Stimulated activated effector memory CD8-positive, alpha-beta T cell treated with anti-CD3 and anti-CD28 coated beads, Interleukin-12 subunit alpha, Interleukin-12 subunit beta, amount 100 ng/mL, for 72 hours (primary cell): ENCODE results near the gene PTPN5.
A peak's percentile ranks its signal among the peaks of the same experiment; 100 is the strongest.
"Not testable (repeated sequence)": the region's sequence is repeated elsewhere in the genome, so short reads cannot be mapped to it uniquely, and the experiment has no call there.

Experiments used
- ATAC-seq: fragments of 150-1000 bp; cut with Tn5 transposase; 2 replicates; pipeline ENCODE4 v1.10.0; 2021
- DNase-seq, 2 donors: peaks; one replicate each; pipeline ENCODE4 v3.0.0; 2021 to 2022; ENCODE audit warnings: low spot score in 2 of 2
- H3K27ac Mint-ChIP-seq: one replicate; pipeline ENCODE4 v1.8.0; 2022; ENCODE audit warnings: mild to moderate bottlenecking, mixed read lengths
- H3K36me3 Mint-ChIP-seq: one replicate; pipeline ENCODE4 v1.8.0; 2022; ENCODE audit warnings: mild to moderate bottlenecking, mixed read lengths
- H3K4me1 Mint-ChIP-seq: one replicate; pipeline ENCODE4 v1.8.0; 2022; ENCODE audit warnings: mixed read lengths
- H3K4me3 Mint-ChIP-seq: one replicate; pipeline ENCODE4 v1.8.0; 2022; ENCODE audit warnings: mild to moderate bottlenecking, mixed read lengths
- H3K9me3 Mint-ChIP-seq: one replicate; pipeline ENCODE4 v1.8.0; 2022; ENCODE audit warnings: mixed read lengths

Gene PTPN5

DNA sequence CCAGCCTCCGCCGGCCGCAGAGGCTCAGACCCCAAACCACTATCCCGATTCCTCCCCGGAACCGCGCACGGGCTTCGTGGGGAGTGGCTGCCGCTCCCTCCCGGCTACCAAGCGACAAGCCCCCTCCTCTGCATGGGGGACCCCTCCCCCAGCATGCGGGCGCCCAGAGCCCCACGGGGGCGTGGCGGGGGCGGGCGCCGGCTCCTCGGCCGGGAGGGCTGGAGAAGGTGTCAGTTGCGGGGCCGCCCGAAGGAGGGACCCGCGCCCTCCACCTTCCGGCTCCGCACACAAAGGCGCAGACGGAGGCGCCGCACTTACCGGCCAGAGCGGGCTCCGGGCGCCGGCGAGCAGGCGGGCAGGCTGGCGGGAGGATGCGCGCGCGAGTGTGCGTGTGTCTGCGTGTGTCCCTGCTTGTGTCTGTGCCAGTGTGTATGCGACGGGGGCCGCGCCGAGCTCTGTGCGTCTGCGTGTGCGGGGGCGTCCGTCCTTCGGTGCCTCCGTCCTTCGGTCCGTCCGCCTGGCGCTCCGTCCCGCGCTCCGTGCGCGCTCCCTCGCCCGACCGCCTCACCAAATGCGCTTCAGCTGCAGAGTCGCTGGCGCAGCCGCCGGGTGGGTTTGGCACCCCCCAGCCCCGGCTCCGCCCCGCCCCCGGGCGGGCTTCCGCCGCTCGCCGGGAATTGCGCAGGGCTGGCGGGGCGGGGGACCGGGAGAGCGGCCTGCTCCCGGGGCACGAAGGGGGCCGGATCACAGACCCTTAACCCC, at the start of gene PTPN5:
PTPN5 (minus strand) TSS at position 592 of the 762 bp plus-strand sequence. CDS start 19,840 bp downstream, outside the sequence.
- ATAC-seq (no peak), DNase-seq (peak in 1 of 2 donors; percentile 47)
- no peak within 1 kb of the TSS for H3K27ac Mint-ChIP-seq
- peaks cover 5% of the 10 kb centered on the region for H3K36me3 Mint-ChIP-seq
- H3K9me3 Mint-ChIP-seq, result no peaks in the 10 kb centered on the region
- H3K4me1 Mint-ChIP-seq, result peaks cover 6% of the 10 kb centered on the region
- H3K4me3 Mint-ChIP-seq, result peak within 1 kb of the TSS; percentile 13

DNA sequence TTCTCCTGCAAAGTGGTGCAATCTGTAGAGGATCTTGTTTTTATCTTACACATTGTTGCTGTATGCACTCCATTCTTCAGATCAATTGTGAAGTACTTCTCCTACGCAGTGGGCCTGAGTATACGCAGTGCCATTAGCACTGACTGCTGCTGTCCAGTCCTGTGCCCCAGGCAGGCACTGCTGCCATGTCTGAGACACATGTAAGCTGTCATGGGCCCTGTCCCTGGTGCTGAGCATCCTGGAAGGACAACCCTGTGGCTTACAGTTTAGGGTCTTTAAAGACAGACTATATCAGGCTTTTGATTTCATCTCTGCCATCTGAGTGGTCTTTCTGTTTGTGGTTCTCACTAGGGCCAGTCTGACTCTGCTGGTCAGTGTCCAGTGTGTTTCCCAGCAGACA, 44.8 kb upstream of the PTPN5 start:
- H3K9me3 Mint-ChIP-seq, result peaks cover 12% of the 10 kb centered on the region
- no peak for ATAC-seq
- H3K27ac Mint-ChIP-seq, result no peak overlapping the region

DNA sequence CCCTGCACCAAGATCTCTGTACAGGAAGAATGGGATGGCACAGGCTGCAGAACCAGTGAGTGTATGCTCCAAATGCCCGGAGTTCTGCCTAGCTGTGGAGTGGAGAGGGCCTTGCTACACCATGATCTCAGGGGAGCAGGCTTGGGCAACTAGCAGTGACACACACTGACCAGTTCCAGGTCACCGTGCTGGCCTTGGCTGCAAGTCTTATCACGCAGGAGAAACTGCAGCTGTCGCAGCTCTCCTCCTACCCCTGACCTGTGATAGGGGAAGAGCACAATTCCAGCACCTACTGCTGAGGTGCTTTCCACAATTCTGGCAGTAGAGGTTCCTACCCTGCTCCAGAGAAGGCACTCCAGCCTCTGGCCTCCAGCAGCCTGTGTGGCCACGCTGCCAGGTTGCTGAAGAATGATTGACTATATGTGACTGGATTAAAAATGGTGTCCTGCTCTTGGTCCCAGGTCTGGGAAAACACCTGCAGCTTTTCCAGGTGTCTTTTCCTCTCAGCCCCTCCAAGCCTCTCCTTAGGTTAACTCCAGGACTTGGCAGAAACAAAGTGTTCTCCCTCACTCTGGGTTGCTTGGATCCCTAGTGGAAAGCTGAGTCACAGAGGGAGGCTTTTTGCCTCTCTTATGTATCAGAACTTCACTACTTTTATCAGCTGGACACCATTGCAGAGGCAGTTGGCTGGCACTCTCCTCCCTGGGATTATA, 43.3 kb upstream of the PTPN5 start:
- DNase-seq (no peak), ATAC-seq (no peak)
- no peaks in the 10 kb centered on the region for H3K4me1 Mint-ChIP-seq
- peaks cover 5% of the 10 kb centered on the region for H3K9me3 Mint-ChIP-seq
- no peak overlapping the region for H3K27ac Mint-ChIP-seq
- H3K36me3 Mint-ChIP-seq, result no peaks in the 10 kb centered on the region
- H3K4me3 Mint-ChIP-seq, result no peak overlapping the region

More for the DNA sequence above, 44.8 kb upstream of the PTPN5 start:
- H3K4me1 Mint-ChIP-seq, result no peaks in the 10 kb centered on the region
- no peak overlapping the region for H3K4me3 Mint-ChIP-seq
- no peak for DNase-seq
- no peaks in the 10 kb centered on the region for H3K36me3 Mint-ChIP-seq

DNA sequence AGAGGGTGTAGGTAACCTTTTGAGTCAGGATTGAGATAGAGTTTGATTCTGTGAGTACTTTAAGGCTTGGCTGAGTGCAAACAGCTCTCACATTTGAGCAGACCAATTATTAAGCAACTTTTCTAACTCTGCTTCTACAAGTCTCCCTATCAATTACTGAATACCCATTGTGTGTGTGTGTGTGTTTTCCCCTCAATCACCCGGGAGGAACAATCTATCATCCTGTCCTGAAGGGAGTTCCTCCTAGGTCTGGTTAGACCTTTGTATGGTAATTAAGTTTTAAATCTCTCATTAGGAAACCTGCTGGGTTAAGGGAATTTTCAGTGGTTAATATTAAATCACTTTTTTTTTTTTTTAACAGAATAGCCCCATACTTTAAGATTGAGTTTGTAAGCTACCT, 28.6 kb upstream of the PTPN5 start:
- not testable (repeated sequence) for ATAC-seq, H3K9me3 Mint-ChIP-seq, H3K4me1 Mint-ChIP-seq, H3K36me3 Mint-ChIP-seq, H3K4me3 Mint-ChIP-seq, DNase-seq, H3K27ac Mint-ChIP-seq

DNA sequence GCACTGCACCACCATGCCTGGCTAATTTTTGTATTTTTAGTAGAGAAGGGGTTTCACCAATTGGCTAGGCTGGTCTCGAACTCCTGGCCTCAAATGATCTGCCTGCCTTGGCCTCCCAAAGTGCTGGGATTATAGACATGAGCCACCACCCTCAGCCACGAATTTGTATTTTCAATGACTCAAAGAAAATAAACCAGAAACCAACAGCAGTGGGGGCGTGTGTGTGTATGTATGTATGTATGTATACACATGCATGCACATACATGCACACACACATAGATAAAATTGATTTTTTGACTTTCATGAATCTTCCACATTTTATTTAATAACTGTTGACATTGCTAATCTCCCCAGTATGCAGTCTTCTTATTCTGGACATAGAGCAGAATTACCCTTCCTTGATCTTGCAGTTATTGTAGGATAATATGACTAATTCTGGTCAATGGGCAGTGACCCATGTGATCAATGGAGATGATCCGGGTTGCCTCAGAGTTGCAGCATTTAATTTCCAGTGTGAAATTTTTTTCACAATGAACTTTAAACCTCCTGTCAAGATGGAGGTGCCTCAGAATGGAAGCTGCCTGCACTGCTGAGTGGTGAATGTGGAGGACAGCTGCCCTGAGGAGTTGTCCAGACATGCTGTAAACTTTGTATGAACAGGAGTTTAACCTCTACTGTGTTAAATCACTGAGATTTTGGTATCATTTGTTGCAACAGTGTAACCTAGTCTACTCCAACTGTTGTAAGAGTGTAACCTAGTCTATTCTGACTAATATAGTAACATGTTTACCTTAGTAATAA, 12.8 kb upstream of the PTPN5 start:
- Mint-ChIP-seq H3K4me1 (no peaks in the 10 kb centered on the region), H3K9me3 (no peaks in the 10 kb centered on the region), H3K36me3 (no peaks in the 10 kb centered on the region), H3K4me3 (no peak overlapping the region), H3K27ac (no peak overlapping the region)
- DNase-seq, result no peak
- ATAC-seq, result no peak

DNA sequence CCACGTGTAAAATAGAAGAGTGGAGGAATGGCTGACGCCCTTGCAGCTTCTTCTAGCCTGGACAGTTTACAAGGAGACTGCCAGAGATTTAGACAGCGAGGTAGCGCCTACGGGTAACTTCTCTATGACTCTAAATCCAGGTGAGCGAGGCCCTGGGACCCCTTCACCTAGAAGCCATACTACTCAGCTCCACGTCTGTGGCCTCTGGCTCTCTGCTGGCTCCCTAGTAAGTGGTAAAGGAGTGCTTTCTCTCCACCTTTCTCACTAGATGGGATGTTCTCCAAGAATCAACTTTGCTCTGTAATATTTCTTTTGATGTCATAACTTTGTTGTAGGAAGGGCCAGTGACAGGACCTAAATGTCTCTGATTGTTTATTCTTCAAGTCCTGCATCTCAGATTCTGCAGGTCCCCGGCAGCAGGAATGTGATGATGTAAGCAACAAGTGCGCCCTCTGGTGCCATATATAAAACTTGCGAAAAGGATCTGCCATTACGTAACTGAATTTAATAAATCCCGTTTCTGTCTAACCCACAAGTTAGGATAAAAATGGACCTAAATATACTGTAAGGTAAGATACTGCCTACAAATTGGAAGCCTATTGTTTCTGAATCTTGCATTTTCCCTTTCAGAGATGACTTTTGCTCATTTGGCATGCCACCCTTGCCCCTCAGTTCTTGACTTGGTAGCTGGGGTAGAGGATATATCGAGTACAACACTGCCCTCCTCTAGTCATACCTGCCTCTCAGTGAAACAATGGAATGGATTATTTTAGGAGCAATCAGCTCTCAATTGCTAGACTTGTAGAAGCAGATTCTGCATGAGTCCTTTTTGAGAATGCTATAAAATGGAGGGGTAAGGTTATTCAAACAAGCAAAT, 11.0 kb upstream of the PTPN5 start:
- no peak overlapping the region for H3K27ac Mint-ChIP-seq
- no peaks in the 10 kb centered on the region for H3K9me3 Mint-ChIP-seq
- no peaks in the 10 kb centered on the region for H3K4me1 Mint-ChIP-seq
- H3K36me3 Mint-ChIP-seq, result no peaks in the 10 kb centered on the region
- ATAC-seq (no peak), DNase-seq (no peak)
- H3K4me3 Mint-ChIP-seq, result no peak overlapping the region

DNA sequence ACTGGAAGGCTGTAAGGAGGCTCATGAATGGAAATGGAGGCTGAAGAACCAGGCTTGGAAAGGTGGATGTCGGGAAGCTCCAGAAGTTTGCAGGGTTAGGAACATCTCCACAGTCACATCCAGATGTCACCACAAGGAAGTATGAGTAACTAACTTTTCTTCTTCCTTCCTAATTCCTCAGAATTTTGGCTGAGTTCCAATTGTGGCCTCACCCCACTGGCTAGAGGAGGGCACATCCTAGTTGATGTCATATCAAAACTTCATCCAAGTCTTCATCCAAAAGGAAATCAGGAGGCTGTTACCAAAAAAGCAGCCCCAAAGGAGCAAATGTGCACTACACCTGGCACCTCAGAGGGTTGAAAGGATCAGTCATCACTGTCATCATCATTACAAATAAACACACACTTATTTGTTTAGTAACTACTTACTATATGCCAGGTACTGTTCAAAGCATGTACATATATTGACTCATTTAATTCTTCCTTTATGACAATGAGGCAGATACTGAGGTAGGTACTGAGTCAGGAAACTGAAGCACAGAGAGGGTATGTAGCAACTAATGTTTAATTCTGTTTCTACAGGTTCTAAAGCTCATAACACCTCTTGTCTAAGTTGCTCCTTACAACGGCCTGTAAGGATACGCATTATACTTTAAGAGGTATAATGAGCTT, 7.3 kb upstream of the PTPN5 start:
- DNase-seq (no peak), ATAC-seq (peak; percentile 89)
- Mint-ChIP-seq H3K36me3 (no peaks in the 10 kb centered on the region), H3K4me1 (no peaks in the 10 kb centered on the region), H3K9me3 (no peaks in the 10 kb centered on the region), H3K4me3 (no peak overlapping the region), H3K27ac (no peak overlapping the region)

DNA sequence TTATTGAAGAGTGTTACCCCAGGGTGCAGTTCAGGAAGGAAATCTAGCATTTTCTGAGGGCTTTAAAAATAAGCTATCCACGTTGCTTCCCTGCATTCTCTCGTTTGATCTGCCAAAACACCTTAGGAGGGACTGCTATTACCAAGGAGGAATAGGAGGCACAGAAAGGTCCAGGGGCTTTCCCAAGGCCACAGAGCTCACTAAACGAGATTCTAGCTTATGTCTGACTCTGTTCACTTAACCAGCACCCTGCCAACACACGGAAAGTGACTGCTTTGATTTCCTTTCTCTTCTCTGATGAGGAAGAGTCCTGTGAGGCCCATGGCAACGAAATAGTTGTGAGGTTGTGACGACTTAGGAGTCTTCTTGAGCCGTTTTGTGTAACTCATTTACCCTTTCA, 3.4 kb upstream of the PTPN5 start:
- H3K9me3 Mint-ChIP-seq, result no peaks in the 10 kb centered on the region
- ATAC-seq (no peak), DNase-seq (no peak)
- no peak overlapping the region for H3K4me3 Mint-ChIP-seq
- peaks cover 5% of the 10 kb centered on the region for H3K36me3 Mint-ChIP-seq
- H3K27ac Mint-ChIP-seq, result no peak overlapping the region
- peaks cover 6% of the 10 kb centered on the region for H3K4me1 Mint-ChIP-seq

DNA sequence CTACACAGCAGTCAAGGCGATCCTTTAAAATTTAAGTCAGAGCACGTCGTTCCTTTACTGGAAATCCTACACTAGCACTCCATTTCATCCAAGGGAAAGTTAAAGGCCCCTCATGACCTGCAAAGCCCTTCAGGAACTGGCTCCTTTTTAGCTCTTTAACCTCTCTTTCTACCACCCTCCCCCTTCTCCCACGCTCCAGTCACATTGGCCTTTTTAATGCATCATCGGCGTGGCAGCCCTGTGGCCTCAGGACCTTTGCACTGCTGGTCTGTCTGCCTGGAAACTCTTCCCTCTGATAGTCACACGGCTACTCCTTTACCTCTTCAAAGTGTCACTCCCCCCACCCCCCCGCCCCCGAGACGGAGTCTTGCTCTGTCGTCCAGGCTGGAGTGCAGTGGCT, 1.2 kb upstream of the PTPN5 start:
- H3K27ac Mint-ChIP-seq, result no peak overlapping the region
- peaks cover 5% of the 10 kb centered on the region for H3K36me3 Mint-ChIP-seq
- peaks cover 6% of the 10 kb centered on the region for H3K4me1 Mint-ChIP-seq
- no peaks in the 10 kb centered on the region for H3K9me3 Mint-ChIP-seq
- no peak overlapping the region for H3K4me3 Mint-ChIP-seq
- DNase-seq (no peak), ATAC-seq (no peak)

DNA sequence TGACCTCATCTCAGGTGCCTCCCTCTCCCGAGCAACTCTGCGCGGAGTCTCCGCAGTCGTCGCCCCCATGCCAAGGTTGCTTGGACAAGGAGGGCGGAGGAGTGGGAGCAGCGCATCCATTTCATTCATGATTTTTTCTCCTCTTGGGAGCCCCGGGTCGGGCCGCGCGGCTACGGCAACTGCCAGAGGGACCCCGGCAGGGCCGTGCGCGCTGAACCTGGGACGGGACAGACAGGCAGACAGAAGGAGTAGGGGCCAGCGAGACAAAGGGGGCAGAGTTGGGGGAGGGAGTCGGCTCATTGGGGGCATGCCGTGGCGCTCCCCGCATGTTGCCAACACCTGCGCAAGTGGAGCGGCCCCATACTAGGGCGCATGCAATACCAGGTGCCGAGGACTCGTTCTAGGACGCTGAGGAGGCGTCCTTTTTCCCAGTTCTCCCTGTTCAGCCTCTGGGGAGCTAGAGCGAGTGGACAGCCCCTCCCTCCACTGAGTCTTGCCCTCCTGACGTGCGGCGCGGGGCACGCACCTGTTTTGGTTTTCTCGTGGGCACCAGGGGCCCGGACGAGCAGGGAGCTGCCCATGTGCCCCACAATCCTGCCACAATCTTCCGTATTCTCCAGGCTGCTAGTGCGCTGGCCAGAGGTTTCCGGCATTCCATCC, 501 bp upstream of the PTPN5 start:
- Mint-ChIP-seq H3K36me3 (peaks cover 5% of the 10 kb centered on the region), H3K27ac (no peak overlapping the region), H3K4me3 (peak overlapping the region; percentile 13), H3K4me1 (peaks cover 6% of the 10 kb centered on the region), H3K9me3 (no peaks in the 10 kb centered on the region)
- ATAC-seq (no peak), DNase-seq (peak in 1 of 2 donors; percentile 47)

DNA sequence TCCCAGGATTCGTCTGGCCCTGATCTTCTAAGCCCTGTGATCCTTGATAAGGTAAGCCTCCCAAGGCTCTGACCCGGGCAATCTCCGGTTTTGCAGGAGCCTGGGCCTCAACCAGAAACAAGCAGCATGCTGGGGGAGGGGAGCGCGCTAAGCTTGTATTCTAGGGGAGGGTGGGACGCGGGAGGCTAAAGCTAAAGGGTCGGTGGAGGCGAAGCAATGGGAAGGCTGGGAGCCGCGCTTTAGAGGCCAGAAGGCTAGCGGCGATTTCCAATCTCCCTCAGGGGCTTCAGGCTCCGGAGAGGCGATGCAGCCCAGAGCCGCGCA, 753 bp downstream of the PTPN5 start:
- no peak overlapping the region for H3K27ac Mint-ChIP-seq
- peaks cover 5% of the 10 kb centered on the region for H3K36me3 Mint-ChIP-seq
- peaks cover 6% of the 10 kb centered on the region for H3K4me1 Mint-ChIP-seq
- no peak overlapping the region for H3K4me3 Mint-ChIP-seq
- DNase-seq (no peak), ATAC-seq (no peak)
- H3K9me3 Mint-ChIP-seq, result no peaks in the 10 kb centered on the region

DNA sequence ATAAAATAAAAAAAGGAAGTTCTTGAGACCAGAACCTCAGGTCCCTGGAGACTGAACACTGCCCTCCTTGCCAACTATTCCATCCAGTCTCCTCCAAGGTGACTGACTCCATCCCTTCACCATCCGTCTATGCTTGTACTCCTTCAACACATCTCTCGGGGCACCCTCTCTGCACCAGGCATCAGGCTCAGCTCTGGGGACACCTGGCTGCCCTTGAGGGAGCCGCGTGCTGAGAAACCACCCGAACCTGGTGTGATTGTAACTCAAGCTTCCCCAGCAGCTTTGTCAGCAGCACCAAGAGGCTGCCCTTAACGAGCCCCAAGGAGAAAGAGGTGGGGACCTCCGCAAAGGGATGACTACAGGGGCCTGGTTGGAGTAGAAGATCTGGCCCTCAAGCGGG, 1.7 kb downstream of the PTPN5 start:
- Mint-ChIP-seq H3K9me3 (no peaks in the 10 kb centered on the region), H3K4me1 (peaks cover 6% of the 10 kb centered on the region), H3K36me3 (peaks cover 5% of the 10 kb centered on the region), H3K27ac (no peak overlapping the region), H3K4me3 (no peak overlapping the region)
- peak; percentile 20 for ATAC-seq
- DNase-seq, result no peak

DNA sequence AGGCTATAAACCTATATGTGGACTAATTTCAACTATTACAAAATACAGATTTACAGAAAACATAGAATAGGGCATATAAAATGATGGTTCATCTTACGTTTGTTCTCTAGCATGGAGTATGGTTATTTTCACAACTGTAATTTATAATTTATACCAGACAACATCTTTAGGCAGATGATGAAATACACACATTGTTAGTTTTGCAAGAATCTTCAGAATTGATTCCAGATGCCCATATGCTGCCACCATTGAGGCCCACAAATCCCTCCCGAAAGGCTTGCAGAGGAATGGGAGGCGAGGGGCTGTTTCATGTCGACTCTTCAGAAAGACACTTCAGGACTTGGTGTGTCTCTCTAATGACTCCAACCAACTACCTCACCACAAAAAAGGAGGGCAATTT, 6.2 kb downstream of the PTPN5 start:
- H3K4me1 Mint-ChIP-seq, result no peaks in the 10 kb centered on the region
- H3K27ac Mint-ChIP-seq, result no peak overlapping the region
- DNase-seq (no peak), ATAC-seq (no peak)
- H3K9me3 Mint-ChIP-seq, result no peaks in the 10 kb centered on the region
- no peaks in the 10 kb centered on the region for H3K36me3 Mint-ChIP-seq
- no peak overlapping the region for H3K4me3 Mint-ChIP-seq

DNA sequence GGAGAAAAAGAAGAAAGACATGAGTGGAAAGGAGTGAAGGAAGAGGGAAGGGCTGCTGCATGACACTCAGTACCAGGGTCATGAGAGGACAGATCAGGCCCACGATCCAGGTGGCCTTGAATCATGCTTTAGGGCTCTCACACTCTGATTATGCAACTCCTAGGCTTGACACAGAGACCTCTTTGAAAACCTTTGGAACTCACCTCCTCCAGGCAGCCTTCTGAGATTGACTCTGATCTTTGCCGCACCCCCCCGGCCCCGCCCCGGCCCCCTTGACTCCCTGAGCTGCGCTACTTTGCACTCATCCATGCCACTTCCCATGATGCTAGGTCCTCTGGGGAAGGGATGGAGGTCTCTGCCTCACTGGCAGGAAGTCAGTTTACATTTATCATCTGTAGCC, 10.7 kb downstream of the PTPN5 start:
- Mint-ChIP-seq H3K4me3 (no peak overlapping the region), H3K36me3 (no peaks in the 10 kb centered on the region), H3K4me1 (peaks cover 26% of the 10 kb centered on the region), H3K27ac (peak overlapping the region; percentile 35), H3K9me3 (peaks cover 3% of the 10 kb centered on the region)
- ATAC-seq (no peak), DNase-seq (no peak)
